ENCODE results near the gene DCLK2.

Gene DCLK2

GRCh38 chr4:150123796-150124677, 45.8 kb downstream of the DCLK2 start:
- no peak overlapping the region for H3K4me3 ChIP-seq (ENCODE audit: low read length)
- no peak for TF ChIP-seq CTCF (conservative IDR thresholded peaks at IDR 0.05; ENCODE audit: low read depth, low read length)
- no peak for DNase-seq (ENCODE audit: low read depth)

DNA sequence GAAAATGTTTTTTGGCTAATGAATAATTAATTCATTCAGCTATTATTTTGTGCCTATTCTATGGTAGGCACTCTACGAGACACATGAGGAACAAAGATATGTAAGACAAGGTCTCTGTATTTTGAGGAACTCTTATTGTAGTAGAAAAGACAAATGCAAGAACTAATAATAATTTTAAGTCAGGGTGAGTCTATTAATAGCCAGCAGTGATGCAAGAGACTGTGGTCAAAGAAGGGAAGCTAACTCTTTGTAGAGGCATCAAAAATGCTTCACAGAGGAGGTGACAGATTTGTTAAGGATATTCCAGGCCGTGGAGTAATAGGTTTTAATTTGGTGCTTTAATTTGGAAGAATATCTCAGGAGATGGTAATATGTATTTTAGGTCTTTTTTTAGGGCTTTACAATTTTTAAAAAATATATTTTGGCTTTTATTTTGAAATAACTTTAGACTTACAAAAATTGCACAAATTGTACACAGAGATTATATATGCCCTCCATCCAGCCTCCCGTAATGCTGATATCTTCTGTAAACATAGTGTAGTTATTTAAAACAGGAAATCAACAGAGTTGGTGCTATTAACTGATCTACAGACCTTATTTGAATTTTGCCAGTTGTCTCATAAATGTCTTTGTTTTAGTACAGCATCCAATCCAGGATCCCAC, 48.1 kb downstream of the DCLK2 start:
- H3K4me3 ChIP-seq (ENCODE audit: low read length), result no peak overlapping the region
- no peak for DNase-seq (ENCODE audit: low read depth)
- TF ChIP-seq CTCF (conservative IDR thresholded peaks at IDR 0.05; ENCODE audit: low read depth, low read length), result no peak

DNA sequence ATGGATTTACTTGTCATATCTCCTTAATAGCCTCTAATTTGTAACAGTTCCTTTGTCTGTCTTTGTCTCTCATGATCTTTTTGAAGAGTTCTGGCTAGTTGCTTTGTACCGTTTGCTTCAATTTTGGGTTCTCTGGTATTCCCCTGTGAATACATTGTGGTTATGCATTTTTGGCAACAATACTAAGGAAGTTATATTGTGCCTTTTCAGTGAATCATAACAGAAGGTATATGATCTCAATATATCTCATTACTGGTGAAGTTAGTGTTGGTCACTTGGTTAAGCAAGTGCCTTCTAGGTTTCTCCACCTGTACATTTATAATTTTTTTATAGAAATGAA, 48.6 kb downstream of the DCLK2 start:
- no peak for DNase-seq (ENCODE audit: low read depth)
- TF ChIP-seq CTCF (conservative IDR thresholded peaks at IDR 0.05; ENCODE audit: low read depth, low read length), result no peak
- H3K4me3 ChIP-seq (ENCODE audit: low read length), result no peak overlapping the region

GRCh38 chr4:150127757-150128156, 49.5 kb downstream of the DCLK2 start:
- no peak overlapping the region for H3K4me3 ChIP-seq (ENCODE audit: low read length)
- TF ChIP-seq CTCF (conservative IDR thresholded peaks at IDR 0.05; ENCODE audit: low read depth, low read length), result no peak
- DNase-seq (ENCODE audit: low read depth), result no peak

- TF ChIP-seq CTCF (conservative IDR thresholded peaks at IDR 0.05; ENCODE audit: low read depth, low read length), result no peak
- no peak overlapping the region for H3K4me3 ChIP-seq (ENCODE audit: low read length)
- DNase-seq (ENCODE audit: low read depth), result no peak
Measured at GRCh38 chr4:150130933-150131332, 52.7 kb downstream of the DCLK2 start.

DNA sequence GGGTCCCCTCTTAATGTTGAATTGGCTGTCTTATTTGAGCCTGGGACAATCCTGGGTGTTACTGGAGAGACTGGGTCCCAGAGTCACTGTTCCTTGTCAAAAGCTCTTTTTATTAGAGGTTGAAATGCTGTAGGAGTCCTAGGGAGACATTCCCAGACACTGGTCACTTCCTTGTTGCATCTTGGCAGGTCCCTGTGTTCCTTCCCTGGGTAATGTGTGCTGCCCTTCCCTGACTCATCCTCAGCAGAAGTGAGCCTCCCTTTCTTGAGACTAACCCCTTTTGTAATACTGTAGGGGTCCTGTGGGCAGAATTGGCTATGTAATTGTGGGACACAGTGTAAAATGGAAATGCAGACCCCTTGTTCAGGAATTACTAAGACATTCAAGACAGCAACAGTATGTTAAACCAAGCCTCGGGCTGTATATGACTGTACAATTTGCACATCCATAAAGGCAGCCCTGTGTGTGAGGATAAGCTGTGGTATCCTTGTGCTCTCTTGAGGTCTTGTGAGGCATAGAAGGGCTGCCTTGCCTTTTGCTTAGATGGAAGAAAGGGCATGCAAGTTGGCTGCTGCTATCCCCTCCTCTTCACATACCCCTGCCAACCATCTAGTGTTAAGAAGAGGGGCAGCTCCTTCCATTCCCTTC, 53.5 kb downstream of the DCLK2 start:
- no peak for TF ChIP-seq CTCF (conservative IDR thresholded peaks at IDR 0.05; ENCODE audit: low read depth, low read length)
- no peak overlapping the region for H3K4me3 ChIP-seq (ENCODE audit: low read length)
- DNase-seq (ENCODE audit: low read depth), result no peak

Measured in retinal pigment epithelial cell (primary cell).